Tibial nerve (tissue), 4 donors: ENCODE data around the gene YTHDF1. TPM values are rescaled to one million over a fixed set of nuclear protein-coding genes. Genes with fewer than 3 reads are reported as not detected.

Experiments used
- DNase-seq, 2 donors: peaks; one replicate each; pipeline ENCODE4 v3.0.0-alpha.2; 2019; ENCODE audit warnings: low spot score in 2 of 2
- H3K27ac ChIP-seq, 4 donors: fragments of 200-600 bp; sonication (generic) in 3 of 4; one replicate each; pipeline ENCODE4 v1.5.1; 2017 to 2019; ENCODE audit warnings: mild to moderate bottlenecking in 1 of 4
- H3K27me3 ChIP-seq, 2 donors: fragments of 200-600 bp; sonication (generic) in 1 of 2; one replicate each; pipeline versions ENCODE4 v1.5.1 to v1.6.0; 2017 to 2019
- H3K36me3 ChIP-seq, 3 donors: fragments of 200-600 bp; sonication (generic); one replicate each; pipeline ENCODE4 v1.5.1; 2018 to 2019
- H3K4me1 ChIP-seq, 4 donors: fragments of 200-600 bp; sonication (generic) in 3 of 4; one replicate each; pipeline ENCODE4 v1.5.1; 2017 to 2019
- H3K4me3 ChIP-seq, 4 donors: fragments of 200-600 bp; sonication (generic) in 3 of 4; one replicate each; pipeline ENCODE4 v1.5.1; 2017 to 2019; ENCODE audit warnings: mild to moderate bottlenecking in 1 of 4, moderate library complexity in 1 of 4
- H3K9me3 ChIP-seq, 4 donors: fragments of 200-600 bp; sonication (generic) in 3 of 4; one replicate each; pipeline ENCODE4 v1.5.1; 2017 to 2019
- CTCF ChIP-seq, 5 experiments: fragments of 200-600 bp in 3 of 5; fragments of 450-650 bp in 2 of 5; sonication (generic) in 3 of 5; IDR thresholded peaks; one replicate each; pipeline ENCODE4 v1.5.1; 2016 to 2019; ENCODE audit warnings: antibody characterized with exemption in 5 of 5, mild to moderate bottlenecking in 3 of 5, moderate library complexity in 2 of 5
- EP300 ChIP-seq, 2 donors: sonication (generic); formaldehyde crosslinking; IDR thresholded peaks; one replicate each; pipeline ENCODE4 v1.6.1; 2017; ENCODE audit warnings: antibody characterized with exemption in 2 of 2, mild to moderate bottlenecking in 1 of 2
- POLR2A ChIP-seq, 2 donors: fragments of 450-650 bp; IDR thresholded peaks; one replicate each; pipeline ENCODE4 v1.6.1; 2017; ENCODE audit warnings: antibody characterized with exemption in 2 of 2, mild to moderate bottlenecking in 2 of 2, moderate library complexity in 2 of 2
- WGBS, 2 donors: methylation state at CpG; one replicate each; pipeline ENCODE4 v1.1.5; 2018; 5-methylcytosine and 5-hydroxymethylcytosine counted together
- total RNA-seq, 4 donors: library from RNA; depleted of rRNA; stranded (reverse); fragments of >200 nt; gene quantifications; one replicate each; pipeline ENCODE4 v1.1.0, GENCODE V29; 2016

YTHDF1 gene
- total RNA-seq, 4 donors from 2014 or later, result 20.7 to 25.5 (median 23.3) TPM

DNA sequence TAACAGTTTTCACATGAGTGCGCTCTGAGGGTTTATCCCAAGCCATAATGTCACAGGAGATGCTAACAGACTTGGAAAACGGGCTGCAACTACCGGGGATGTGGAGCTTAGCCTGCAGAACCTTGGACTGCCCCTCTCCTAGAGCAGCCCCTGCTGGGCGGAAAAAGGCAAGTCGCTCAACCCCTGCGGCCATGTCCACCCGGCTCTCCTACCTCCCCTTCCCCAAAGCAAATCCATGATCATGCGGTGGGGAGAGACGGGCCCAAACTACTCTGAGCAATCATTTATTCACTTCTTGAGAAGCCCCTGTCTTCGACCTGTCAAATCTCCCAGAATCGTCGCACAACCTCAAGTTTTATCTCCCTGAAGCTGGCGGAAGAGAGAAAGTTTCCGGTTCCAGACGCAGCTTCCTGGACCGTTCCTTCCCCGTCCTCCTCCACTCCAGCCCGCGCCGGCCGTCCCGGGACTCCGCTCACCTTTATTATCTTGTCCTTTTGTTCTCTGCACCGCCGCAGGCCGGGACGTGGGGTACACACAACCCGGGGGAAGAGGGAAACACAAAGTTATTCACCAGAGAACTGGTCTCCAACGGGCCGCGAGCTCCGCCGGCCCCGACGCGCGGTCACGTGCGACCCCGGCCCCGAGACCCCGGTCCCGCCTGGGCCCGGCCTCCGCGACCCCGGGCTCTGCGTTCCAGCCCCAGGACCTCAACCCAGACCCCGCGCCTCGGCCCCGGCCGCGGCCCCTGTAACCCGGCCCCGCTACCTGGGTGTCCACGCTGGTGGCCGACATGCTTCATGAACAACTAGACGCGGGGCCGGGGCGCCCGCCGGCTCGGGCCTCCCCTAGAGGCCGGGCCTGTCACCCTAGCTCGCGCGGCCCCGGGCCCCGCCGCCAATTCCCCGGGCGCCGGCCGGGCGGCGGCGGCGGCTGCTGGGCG lies 560 bp downstream of the YTHDF1 start:
- Histone ChIP-seq H3K4me3 (peak overlapping the region; percentile 65 to 98 (median 78)), H3K27me3 (no peaks in the 10 kb centered on the region), H3K27ac (peak overlapping the region in 3 of 4 donors; percentile 79 to 83 (median 82)), H3K9me3 (no peaks in the 10 kb centered on the region), H3K4me1 (peaks cover 0 to 55% (median 19%) of the 10 kb centered on the region in 4 donors), H3K36me3 (peaks cover 0 to 39% (median 7%) of the 10 kb centered on the region in 3 donors)
- TF ChIP-seq CTCF (IDR thresholded peaks at IDR 0.05) (peak in 1 of 5 experiments; percentile 1), EP300 (IDR thresholded peaks at IDR 0.05) (no peak)
- DNase-seq, result no peak
- WGBS, 2 donors, result 2% methylated on average over 62 of the region's 81 CpGs

DNA sequence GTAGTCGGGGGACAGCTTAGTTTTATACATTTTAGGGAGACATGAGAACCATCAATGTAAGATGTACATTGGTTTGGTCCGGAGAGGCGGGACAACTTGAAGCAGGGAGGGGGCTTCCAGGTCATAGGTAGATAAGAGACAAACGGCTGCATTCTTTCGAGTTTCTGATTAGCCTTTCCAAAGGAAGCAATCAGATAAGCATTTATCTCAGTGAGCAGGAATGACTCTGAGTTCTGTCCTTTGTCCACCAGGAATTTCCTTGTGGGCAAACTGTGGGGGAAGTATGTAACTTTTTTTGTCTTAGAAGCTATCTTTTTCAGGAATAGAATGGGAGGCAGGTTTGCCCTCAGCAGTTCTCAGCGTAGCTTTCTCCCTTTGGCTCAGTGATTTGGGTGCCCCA lies 1.4 kb downstream of the YTHDF1 start:
- H3K4me3 ChIP-seq, result peak overlapping the region in 1 of 4 donors; percentile 98
- WGBS, 2 donors, result 67 to 68% methylated on average over 6 of the region's 6 CpGs
- no peak for TF ChIP-seq POLR2A (IDR thresholded peaks at IDR 0.05)
- no peak for TF ChIP-seq CTCF (IDR thresholded peaks at IDR 0.05)
- TF ChIP-seq EP300 (IDR thresholded peaks at IDR 0.05), result no peak
- DNase-seq, result no peak
- H3K36me3 ChIP-seq, result peaks cover 0 to 47% (median 7%) of the 10 kb centered on the region in 3 donors
- H3K27me3 ChIP-seq, result no peaks in the 10 kb centered on the region
- peaks cover 0 to 63% (median 20%) of the 10 kb centered on the region in 4 donors for H3K4me1 ChIP-seq
- H3K9me3 ChIP-seq, result no peaks in the 10 kb centered on the region
- H3K27ac ChIP-seq, result peak overlapping the region in 1 of 4 donors; percentile 83

DNA sequence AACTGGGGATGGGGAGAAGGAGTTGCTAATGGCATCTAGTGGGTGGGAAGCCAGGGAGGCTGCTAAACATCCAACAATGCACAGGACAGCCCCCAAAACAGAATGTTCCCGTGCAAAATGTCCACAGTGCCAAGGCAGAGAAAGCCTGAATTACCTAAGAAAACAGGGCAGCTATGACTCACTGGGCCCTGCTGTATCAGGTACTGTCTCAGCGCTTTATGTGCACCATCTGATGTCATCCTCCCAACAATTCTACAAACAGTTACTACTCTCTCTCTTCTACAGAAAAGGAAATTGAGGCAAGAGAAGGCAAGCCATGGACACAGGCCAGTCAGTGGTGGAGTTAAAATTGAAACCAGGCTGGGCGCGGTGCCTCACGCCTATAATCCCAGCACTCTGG lies 3.1 kb downstream of the YTHDF1 start:
- Histone ChIP-seq H3K9me3 (no peaks in the 10 kb centered on the region), H3K27ac (no peak overlapping the region), H3K36me3 (peaks cover 0 to 62% (median 7%) of the 10 kb centered on the region in 3 donors), H3K4me3 (no peak overlapping the region), H3K4me1 (peaks cover 0 to 68% (median 21%) of the 10 kb centered on the region in 4 donors), H3K27me3 (no peaks in the 10 kb centered on the region)
- no peak for DNase-seq
- WGBS, 2 donors, result 85 to 89% methylated on average over 5 of the region's 5 CpGs
- TF ChIP-seq EP300 (IDR thresholded peaks at IDR 0.05), result no peak
- TF ChIP-seq POLR2A (IDR thresholded peaks at IDR 0.05), result no peak
- TF ChIP-seq CTCF (IDR thresholded peaks at IDR 0.05), result no peak

DNA sequence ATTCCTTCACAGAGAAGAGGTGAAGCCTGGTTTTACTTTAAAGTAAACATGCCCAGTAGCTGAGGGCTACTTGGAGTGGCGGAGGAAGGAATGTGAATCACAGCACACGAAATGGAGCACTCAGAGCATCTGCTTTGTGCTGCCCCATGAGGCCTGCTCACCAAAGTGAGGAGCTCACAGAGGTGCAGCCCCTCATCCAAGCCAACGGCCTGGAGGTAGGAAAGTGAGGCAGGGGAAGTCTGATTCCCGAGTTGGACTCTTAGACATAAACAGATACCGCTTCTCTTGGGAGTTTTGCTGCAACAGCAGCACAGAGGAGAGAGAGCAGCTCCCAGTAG lies 3.6 kb downstream of the YTHDF1 start:
- WGBS, 2 donors, result 73 to 74% methylated on average over 5 of the region's 5 CpGs
- no peak for DNase-seq
- Histone ChIP-seq H3K27me3 (no peaks in the 10 kb centered on the region), H3K9me3 (no peaks in the 10 kb centered on the region), H3K27ac (no peak overlapping the region), H3K4me3 (no peak overlapping the region), H3K4me1 (peaks cover 0 to 68% (median 21%) of the 10 kb centered on the region in 4 donors), H3K36me3 (peaks cover 0 to 66% (median 7%) of the 10 kb centered on the region in 3 donors)
- no peak for TF ChIP-seq CTCF (IDR thresholded peaks at IDR 0.05)
- TF ChIP-seq POLR2A (IDR thresholded peaks at IDR 0.05), result no peak
- no peak for TF ChIP-seq EP300 (IDR thresholded peaks at IDR 0.05)

DNA sequence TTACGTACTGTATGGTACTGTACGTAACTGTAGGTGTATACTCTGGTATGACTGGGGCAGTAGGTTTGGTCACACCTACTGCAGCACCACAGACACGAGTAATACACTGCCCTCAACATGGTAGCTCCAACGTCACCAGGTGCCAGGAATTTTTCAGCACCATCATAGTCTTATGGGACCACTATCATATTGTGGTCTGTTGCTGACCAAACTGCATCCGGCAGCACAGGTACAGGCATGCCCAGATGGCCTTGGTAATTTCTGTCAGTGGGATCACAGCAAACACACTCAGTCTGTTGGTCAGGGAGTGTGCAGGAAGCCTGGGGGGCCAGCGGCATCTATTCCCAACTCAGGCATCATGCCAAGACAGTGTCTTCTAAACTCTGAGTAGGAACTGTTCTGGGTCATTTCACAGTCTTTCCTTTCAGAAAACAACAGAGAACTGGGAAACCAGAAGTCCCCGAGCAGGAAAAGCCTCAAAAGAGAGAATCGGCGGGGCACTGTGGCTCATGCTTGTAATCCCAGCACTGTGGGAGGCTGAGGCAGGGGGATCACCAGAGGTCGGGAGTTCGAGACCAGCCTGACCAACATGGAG lies 5.8 kb downstream of the YTHDF1 start:
- peaks cover 0 to 64% (median 14%) of the 10 kb centered on the region in 4 donors for H3K4me1 ChIP-seq

More for the DNA sequence above, 5.8 kb downstream of the YTHDF1 start:
- peaks cover 0 to 89% (median 7%) of the 10 kb centered on the region in 3 donors for H3K36me3 ChIP-seq
- H3K27me3 ChIP-seq, result no peaks in the 10 kb centered on the region
- H3K9me3 ChIP-seq, result no peaks in the 10 kb centered on the region
- H3K4me3 ChIP-seq, result no peak overlapping the region
- no peak for DNase-seq
- WGBS, 2 donors, result 76 to 81% methylated on average over 11 of the region's 11 CpGs
- no peak for TF ChIP-seq CTCF (IDR thresholded peaks at IDR 0.05)
- H3K27ac ChIP-seq, result no peak overlapping the region
